HUES6 (cell line): ENCODE data around the gene ARHGAP1.

Source experiments
- H3K27ac ChIP-seq: 2 replicates; pipeline ENCODE4 v1.7.0; 2013; ENCODE audit warnings: low read depth, mild to moderate bottlenecking, low read length, inconsistent platforms
- H3K27me3 ChIP-seq: 2 replicates; pipeline ENCODE4 v1.6.1; 2013; ENCODE audit warnings: low read length; ENCODE audit not compliant: control insufficient read depth, insufficient read depth
- H3K36me3 ChIP-seq: 2 replicates; pipeline ENCODE4 v1.6.1; 2013; ENCODE audit warnings: low read length; ENCODE audit not compliant: control insufficient read depth, insufficient read depth
- H3K4me1 ChIP-seq: 2 replicates; pipeline ENCODE4 v1.6.1; 2013; ENCODE audit warnings: low read length; ENCODE audit not compliant: control insufficient read depth, insufficient read depth
- H3K4me3 ChIP-seq: 2 replicates; pipeline ENCODE4 v1.5.1; 2013; ENCODE audit warnings: low read depth, low read length
- H3K9ac ChIP-seq: one replicate; pipeline ENCODE4 v1.6.1; 2013; ENCODE audit warnings: mild to moderate bottlenecking, low read length
- H3K9me3 ChIP-seq: 2 replicates; pipeline ENCODE4 v1.6.1; 2013; ENCODE audit warnings: low read depth, low read length; ENCODE audit not compliant: control insufficient read depth, insufficient read depth

ARHGAP1 gene

GRCh38 chr11:46635557-46636139 is 64.8 kb downstream of the ARHGAP1 start:
- peaks cover 23% of the 10 kb centered on the region for H3K36me3 ChIP-seq
- no peaks in the 10 kb centered on the region for H3K9me3 ChIP-seq
- H3K27me3 ChIP-seq: no peaks in the 10 kb centered on the region
- H3K9ac ChIP-seq: no peak overlapping the region
- no peak overlapping the region for H3K27ac ChIP-seq
- no peaks in the 10 kb centered on the region for H3K4me1 ChIP-seq
- no peak overlapping the region for H3K4me3 ChIP-seq

- no peak overlapping the region for H3K9ac ChIP-seq
- H3K27ac ChIP-seq: no peak overlapping the region
- H3K9me3 ChIP-seq: no peaks in the 10 kb centered on the region
- H3K36me3 ChIP-seq: peaks cover 30% of the 10 kb centered on the region
- H3K4me1 ChIP-seq: no peaks in the 10 kb centered on the region
- H3K4me3 ChIP-seq: no peak overlapping the region
- no peaks in the 10 kb centered on the region for H3K27me3 ChIP-seq
Measured at GRCh38 chr11:46633291-46634217, 66.9 kb downstream of the ARHGAP1 start.

GRCh38 chr11:46632502-46632901 is 67.9 kb downstream of the ARHGAP1 start:
- H3K4me1 ChIP-seq: no peaks in the 10 kb centered on the region
- H3K36me3 ChIP-seq: peaks cover 27% of the 10 kb centered on the region
- no peak overlapping the region for H3K4me3 ChIP-seq
- no peak overlapping the region for H3K27ac ChIP-seq
- no peaks in the 10 kb centered on the region for H3K9me3 ChIP-seq
- H3K27me3 ChIP-seq: no peaks in the 10 kb centered on the region
- no peak overlapping the region for H3K9ac ChIP-seq

GRCh38 chr11:46631676-46632075 is 68.7 kb downstream of the ARHGAP1 start:
- no peaks in the 10 kb centered on the region for H3K4me1 ChIP-seq
- H3K9me3 ChIP-seq: no peaks in the 10 kb centered on the region
- H3K4me3 ChIP-seq: no peak overlapping the region
- no peak overlapping the region for H3K27ac ChIP-seq
- no peaks in the 10 kb centered on the region for H3K27me3 ChIP-seq
- no peak overlapping the region for H3K9ac ChIP-seq
- H3K36me3 ChIP-seq: peaks cover 27% of the 10 kb centered on the region

GRCh38 chr11:46630237-46630636 is 70.2 kb downstream of the ARHGAP1 start:
- no peak overlapping the region for H3K9ac ChIP-seq
- no peaks in the 10 kb centered on the region for H3K9me3 ChIP-seq
- peaks cover 30% of the 10 kb centered on the region for H3K36me3 ChIP-seq
- no peak overlapping the region for H3K4me3 ChIP-seq
- no peaks in the 10 kb centered on the region for H3K4me1 ChIP-seq
- no peak overlapping the region for H3K27ac ChIP-seq
- H3K27me3 ChIP-seq: no peaks in the 10 kb centered on the region

GRCh38 chr11:46628961-46629360 is 71.5 kb downstream of the ARHGAP1 start:
- Histone ChIP-seq H3K9ac (no peak overlapping the region), H3K36me3 (peaks cover 39% of the 10 kb centered on the region), H3K27ac (no peak overlapping the region), H3K27me3 (no peaks in the 10 kb centered on the region), H3K4me1 (no peaks in the 10 kb centered on the region), H3K4me3 (no peak overlapping the region), H3K9me3 (no peaks in the 10 kb centered on the region)
